HEK293T (cell line): ENCODE measurements around the gene PSMD14.

Experiments used
- ARNT ChIP-seq: fragments of 450-650 bp; IDR thresholded peaks from 2 replicates; pipeline ENCODE4 v1.6.1; 2017; ENCODE audit warnings: mild to moderate bottlenecking
- L3MBTL2 ChIP-seq: fragments of 450-650 bp; conservative IDR thresholded peaks from 2 replicates; pipeline ENCODE4 v1.6.1; 2016; ENCODE audit warnings: mild to moderate bottlenecking
- SP1 ChIP-seq: fragments of 450-650 bp; IDR thresholded peaks from 2 replicates; pipeline ENCODE4 v1.6.1; 2017

- TF ChIP-seq L3MBTL2 (no peak), ARNT (no peak), SP1 (no peak)
Observed at GRCh38 chr2:161327582-161327981, 19.4 kb downstream of the PSMD14 start.
